HepG2 (cell line): Measurements from ENCODE around the gene TMEM219. TPM values are rescaled to one million over a fixed set of nuclear protein-coding genes. Genes with fewer than 3 reads are reported as not detected.

ENCODE experiments used
- CENPX ChIP-seq: sonication (generic); formaldehyde crosslinking; IDR thresholded peaks from 2 replicates; pipeline ENCODE4 v1.9.0; 2021; ENCODE audit warnings: mild to moderate bottlenecking, missing genetic modification reagents, moderate library complexity
- CREM ChIP-seq, 2 experiments: sonication (generic) in 1 of 2; formaldehyde crosslinking in 1 of 2; IDR thresholded peaks; 2 replicates each; pipeline versions ENCODE4 v1.4.0 to v1.6.1; 2016 to 2020; ENCODE audit warnings: antibody characterized with exemption in 1 of 2, mild to moderate bottlenecking in 1 of 2, missing genetic modification reagents in 1 of 2
- GATAD1 ChIP-seq: IDR thresholded peaks from 2 replicates; pipeline ENCODE4 v1.6.1; 2016; ENCODE audit warnings: missing genetic modification reagents, missing compliant biosample characterization
- KAT8 ChIP-seq: IDR thresholded peaks from 2 replicates; pipeline ENCODE4 v1.6.1; 2016; ENCODE audit warnings: missing genetic modification reagents, missing compliant biosample characterization
- MLLT10 ChIP-seq: sonication (generic); formaldehyde crosslinking; IDR thresholded peaks from 2 replicates; pipeline ENCODE4 v1.4.0; 2020; ENCODE audit warnings: missing genetic modification reagents
- NR2F2 ChIP-seq: IDR thresholded peaks from 2 replicates; pipeline ENCODE4 v1.6.1; 2012; ENCODE audit warnings: low read depth, inconsistent platforms, borderline replicate concordance
- POLR2A ChIP-seq, 2 experiments: IDR thresholded peaks; 2 replicates each; pipeline ENCODE4 v1.6.1; 2011; ENCODE audit warnings: low read depth in 2 of 2, low read length in 2 of 2, mild to moderate bottlenecking in 1 of 2, moderate library complexity in 1 of 2; ENCODE audit not compliant: insufficient read depth in 1 of 2
- ZMAT3 ChIP-seq: sonication (generic); formaldehyde crosslinking; conservative IDR thresholded peaks from 2 replicates; pipeline ENCODE4 v1.7.0; 2021; ENCODE audit warnings: missing genetic modification reagents
- ZNF234 ChIP-seq: sonication (generic); formaldehyde crosslinking; conservative IDR thresholded peaks from 2 replicates; pipeline ENCODE4 v1.5.1; 2020; ENCODE audit warnings: mild to moderate bottlenecking, missing genetic modification reagents
- ZNF282 ChIP-seq: fragments of 450-650 bp; IDR thresholded peaks from 2 replicates; pipeline ENCODE4 v1.6.1; 2018; ENCODE audit not compliant: partially characterized antibody
- ZNF556 ChIP-seq: sonication (generic); formaldehyde crosslinking; IDR thresholded peaks from 2 replicates; pipeline ENCODE4 v1.4.0; 2020; ENCODE audit warnings: mild to moderate bottlenecking, missing genetic modification reagents, borderline replicate concordance
- ZSCAN12 ChIP-seq: sonication (generic); formaldehyde crosslinking; IDR thresholded peaks from 2 replicates; pipeline ENCODE4 v1.9.0; 2021; ENCODE audit warnings: mild to moderate bottlenecking, missing genetic modification reagents
- ZSCAN31 ChIP-seq: sonication (generic); formaldehyde crosslinking; IDR thresholded peaks from 2 replicates; pipeline ENCODE4 v1.5.0; 2020; ENCODE audit warnings: low read depth, mild to moderate bottlenecking, missing genetic modification reagents
- polyA plus RNA-seq, 8 experiments: library from polyadenylated mRNA; depleted of rRNA in 3 of 8; stranded (reverse) in 7 of 8; unstranded in 1 of 8; fragments of >200 nt; fragmentation: Illumina TruSeq in 4 of 8; extraction: Trizol in 4 of 8; gene quantifications; 2 replicates each; pipeline versions ENCODE4 v1.2.1 to v1.2.3, GENCODE V29; 2011 to 2016; ENCODE audit warnings: low read depth in 4 of 8, missing spikeins in 1 of 8, mixed read lengths in 1 of 8; ENCODE audit not compliant: insufficient read depth in 1 of 8
- total RNA-seq, 5 experiments: library from RNA; depleted of rRNA; stranded (reverse); fragments of >200 nt; fragmentation: Illumina TruSeq; extraction: Trizol; gene quantifications; 2 replicates each; pipeline ENCODE4 v1.2.3, GENCODE V29; 2016; ENCODE audit warnings: low read depth in 1 of 5
- TF ChIP-seq, protein P1 (sequence below): sonication (generic); formaldehyde crosslinking; IDR thresholded peaks from 2 replicates; pipeline ENCODE4 v1.5.1; 2020; ENCODE audit warnings: mild to moderate bottlenecking, missing genetic modification reagents, moderate library complexity
- TF ChIP-seq, protein P2 (sequence below): sonication (generic); formaldehyde crosslinking; IDR thresholded peaks from 2 replicates; pipeline ENCODE4 v1.5.1; 2020; ENCODE audit warnings: missing genetic modification reagents, mild to moderate bottlenecking, borderline replicate concordance
- TF ChIP-seq, protein P3 (sequence below): sonication (generic); formaldehyde crosslinking; IDR thresholded peaks from 2 replicates; pipeline ENCODE4 v1.8.0; 2022; ENCODE audit warnings: missing genetic modification reagents, mild to moderate bottlenecking, moderate library complexity, borderline replicate concordance
- TF ChIP-seq, protein P4 (sequence below): sonication (generic); formaldehyde crosslinking; IDR thresholded peaks from 2 replicates; pipeline ENCODE4 v1.4.0; 2020; ENCODE audit warnings: missing genetic modification reagents, mild to moderate bottlenecking, borderline replicate concordance

The TMEM219 gene
- total and polyA plus RNA-seq, 2 of the 13 experiments (the other 11 are each of a cell fraction or from before 2014, with no cell fraction given) = 105 to 115 TPM

DNA sequence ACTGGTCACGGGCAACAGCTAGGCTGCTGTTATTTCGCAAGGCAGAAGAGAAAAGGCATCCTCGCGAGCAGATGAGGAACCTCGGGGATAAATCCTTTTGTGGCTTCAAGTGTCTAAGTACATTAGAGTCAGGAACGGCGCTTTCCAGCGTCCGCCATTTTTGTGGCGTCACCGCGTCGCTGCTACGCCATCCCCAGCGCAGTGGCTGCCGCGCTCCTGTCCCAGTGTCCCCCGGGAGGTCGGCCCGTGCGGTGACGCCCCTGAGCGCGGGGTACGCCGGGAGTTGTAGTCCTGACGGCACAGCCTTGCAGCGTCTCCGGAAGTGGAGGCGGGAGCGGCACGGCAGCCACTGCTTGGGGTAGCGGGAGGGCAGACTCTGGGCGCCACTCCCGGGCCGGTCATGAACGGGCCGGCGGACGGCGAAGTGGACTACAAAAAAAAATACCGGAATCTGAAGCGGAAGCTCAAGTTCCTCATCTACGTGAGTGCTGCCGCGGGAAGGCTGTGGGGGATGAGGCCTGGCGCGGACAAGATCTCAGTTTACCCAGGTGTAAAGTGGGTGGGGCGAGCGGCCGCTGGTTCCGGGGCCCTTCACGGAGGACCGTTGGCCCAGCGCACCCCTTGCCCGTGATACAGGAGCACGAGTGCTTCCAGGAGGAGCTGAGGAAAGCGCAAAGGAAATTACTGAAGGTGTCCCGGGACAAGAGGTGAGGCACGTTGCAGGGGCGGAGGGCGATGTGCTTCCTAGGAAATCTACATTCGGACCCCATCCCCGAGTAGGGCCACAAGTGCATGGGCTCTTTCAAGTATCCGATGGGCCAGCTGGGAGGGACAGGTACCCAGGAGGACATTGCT lies 34.3 kb downstream of the TMEM219 start, which contains the start of gene INO80E (continued):
- TF ChIP-seq, protein P1, sequence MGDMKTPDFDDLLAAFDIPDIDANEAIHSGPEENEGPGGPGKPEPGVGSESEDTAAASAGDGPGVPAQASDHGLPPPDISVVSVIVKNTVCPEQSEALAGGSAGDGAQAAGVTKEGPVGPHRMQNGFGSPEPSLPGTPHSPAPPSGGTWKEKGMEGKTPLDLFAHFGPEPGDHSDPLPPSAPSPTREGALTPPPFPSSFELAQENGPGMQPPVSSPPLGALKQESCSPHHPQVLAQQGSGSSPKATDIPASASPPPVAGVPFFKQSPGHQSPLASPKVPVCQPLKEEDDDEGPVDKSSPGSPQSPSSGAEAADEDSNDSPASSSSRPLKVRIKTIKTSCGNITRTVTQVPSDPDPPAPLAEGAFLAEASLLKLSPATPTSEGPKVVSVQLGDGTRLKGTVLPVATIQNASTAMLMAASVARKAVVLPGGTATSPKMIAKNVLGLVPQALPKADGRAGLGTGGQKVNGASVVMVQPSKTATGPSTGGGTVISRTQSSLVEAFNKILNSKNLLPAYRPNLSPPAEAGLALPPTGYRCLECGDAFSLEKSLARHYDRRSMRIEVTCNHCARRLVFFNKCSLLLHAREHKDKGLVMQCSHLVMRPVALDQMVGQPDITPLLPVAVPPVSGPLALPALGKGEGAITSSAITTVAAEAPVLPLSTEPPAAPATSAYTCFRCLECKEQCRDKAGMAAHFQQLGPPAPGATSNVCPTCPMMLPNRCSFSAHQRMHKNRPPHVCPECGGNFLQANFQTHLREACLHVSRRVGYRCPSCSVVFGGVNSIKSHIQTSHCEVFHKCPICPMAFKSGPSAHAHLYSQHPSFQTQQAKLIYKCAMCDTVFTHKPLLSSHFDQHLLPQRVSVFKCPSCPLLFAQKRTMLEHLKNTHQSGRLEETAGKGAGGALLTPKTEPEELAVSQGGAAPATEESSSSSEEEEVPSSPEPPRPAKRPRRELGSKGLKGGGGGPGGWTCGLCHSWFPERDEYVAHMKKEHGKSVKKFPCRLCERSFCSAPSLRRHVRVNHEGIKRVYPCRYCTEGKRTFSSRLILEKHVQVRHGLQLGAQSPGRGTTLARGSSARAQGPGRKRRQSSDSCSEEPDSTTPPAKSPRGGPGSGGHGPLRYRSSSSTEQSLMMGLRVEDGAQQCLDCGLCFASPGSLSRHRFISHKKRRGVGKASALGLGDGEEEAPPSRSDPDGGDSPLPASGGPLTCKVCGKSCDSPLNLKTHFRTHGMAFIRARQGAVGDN (CRISPR knock-in tag) = peak; percentile 96
- TF ChIP-seq ZNF556 (CRISPR knock-in tag) = peak; percentile 83
- no peak for TF ChIP-seq ZNF282
- no peak for TF ChIP-seq MLLT10 (CRISPR knock-in tag)
- no peak for TF ChIP-seq CENPX (CRISPR knock-in tag)
- TF ChIP-seq GATAD1 (CRISPR knock-in tag) = peak; percentile 97
- TF ChIP-seq CREM (IDR thresholded peaks at IDR 0.05) = peak; percentile 98
- peak; percentile 73 for TF ChIP-seq CREM (CRISPR knock-in tag; IDR thresholded peaks at IDR 0.05)
- TF ChIP-seq, protein P2, sequence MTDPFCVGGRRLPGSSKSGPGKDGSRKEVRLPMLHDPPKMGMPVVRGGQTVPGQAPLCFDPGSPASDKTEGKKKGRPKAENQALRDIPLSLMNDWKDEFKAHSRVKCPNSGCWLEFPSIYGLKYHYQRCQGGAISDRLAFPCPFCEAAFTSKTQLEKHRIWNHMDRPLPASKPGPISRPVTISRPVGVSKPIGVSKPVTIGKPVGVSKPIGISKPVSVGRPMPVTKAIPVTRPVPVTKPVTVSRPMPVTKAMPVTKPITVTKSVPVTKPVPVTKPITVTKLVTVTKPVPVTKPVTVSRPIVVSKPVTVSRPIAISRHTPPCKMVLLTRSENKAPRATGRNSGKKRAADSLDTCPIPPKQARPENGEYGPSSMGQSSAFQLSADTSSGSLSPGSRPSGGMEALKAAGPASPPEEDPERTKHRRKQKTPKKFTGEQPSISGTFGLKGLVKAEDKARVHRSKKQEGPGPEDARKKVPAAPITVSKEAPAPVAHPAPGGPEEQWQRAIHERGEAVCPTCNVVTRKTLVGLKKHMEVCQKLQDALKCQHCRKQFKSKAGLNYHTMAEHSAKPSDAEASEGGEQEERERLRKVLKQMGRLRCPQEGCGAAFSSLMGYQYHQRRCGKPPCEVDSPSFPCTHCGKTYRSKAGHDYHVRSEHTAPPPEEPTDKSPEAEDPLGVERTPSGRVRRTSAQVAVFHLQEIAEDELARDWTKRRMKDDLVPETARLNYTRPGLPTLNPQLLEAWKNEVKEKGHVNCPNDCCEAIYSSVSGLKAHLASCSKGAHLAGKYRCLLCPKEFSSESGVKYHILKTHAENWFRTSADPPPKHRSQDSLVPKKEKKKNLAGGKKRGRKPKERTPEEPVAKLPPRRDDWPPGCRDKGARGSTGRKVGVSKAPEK (CRISPR knock-in tag) = 0 out of 2 replicates have a peak, but pooled peaks have one; percentile 54
- peak; percentile 97 for TF ChIP-seq KAT8 (CRISPR knock-in tag)
- TF ChIP-seq ZSCAN12 (CRISPR knock-in tag) = no peak
- peak; percentile 82; the same call in 1 of the 2 replicates for TF ChIP-seq ZSCAN31 (CRISPR knock-in tag)
- TF ChIP-seq, protein P3, sequence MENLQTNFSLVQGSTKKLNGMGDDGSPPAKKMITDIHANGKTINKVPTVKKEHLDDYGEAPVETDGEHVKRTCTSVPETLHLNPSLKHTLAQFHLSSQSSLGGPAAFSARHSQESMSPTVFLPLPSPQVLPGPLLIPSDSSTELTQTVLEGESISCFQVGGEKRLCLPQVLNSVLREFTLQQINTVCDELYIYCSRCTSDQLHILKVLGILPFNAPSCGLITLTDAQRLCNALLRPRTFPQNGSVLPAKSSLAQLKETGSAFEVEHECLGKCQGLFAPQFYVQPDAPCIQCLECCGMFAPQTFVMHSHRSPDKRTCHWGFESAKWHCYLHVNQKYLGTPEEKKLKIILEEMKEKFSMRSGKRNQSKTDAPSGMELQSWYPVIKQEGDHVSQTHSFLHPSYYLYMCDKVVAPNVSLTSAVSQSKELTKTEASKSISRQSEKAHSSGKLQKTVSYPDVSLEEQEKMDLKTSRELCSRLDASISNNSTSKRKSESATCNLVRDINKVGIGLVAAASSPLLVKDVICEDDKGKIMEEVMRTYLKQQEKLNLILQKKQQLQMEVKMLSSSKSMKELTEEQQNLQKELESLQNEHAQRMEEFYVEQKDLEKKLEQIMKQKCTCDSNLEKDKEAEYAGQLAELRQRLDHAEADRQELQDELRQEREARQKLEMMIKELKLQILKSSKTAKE (CRISPR knock-in tag) = peak; percentile 36; the same call in 1 of the 2 replicates
- peak; percentile 79 to 82 for TF ChIP-seq POLR2A (IDR thresholded peaks at IDR 0.05; ENCODE audit: insufficient read depth in 1 of 2, low read depth in 2 of 2, low read length in 2 of 2)
- peak; percentile 77; the same call in 1 of the 2 replicates for TF ChIP-seq ZNF234 (CRISPR knock-in tag)
- TF ChIP-seq NR2F2 = peak; percentile 10; the same call in 1 of the 2 replicates
- TF ChIP-seq, protein P4, sequence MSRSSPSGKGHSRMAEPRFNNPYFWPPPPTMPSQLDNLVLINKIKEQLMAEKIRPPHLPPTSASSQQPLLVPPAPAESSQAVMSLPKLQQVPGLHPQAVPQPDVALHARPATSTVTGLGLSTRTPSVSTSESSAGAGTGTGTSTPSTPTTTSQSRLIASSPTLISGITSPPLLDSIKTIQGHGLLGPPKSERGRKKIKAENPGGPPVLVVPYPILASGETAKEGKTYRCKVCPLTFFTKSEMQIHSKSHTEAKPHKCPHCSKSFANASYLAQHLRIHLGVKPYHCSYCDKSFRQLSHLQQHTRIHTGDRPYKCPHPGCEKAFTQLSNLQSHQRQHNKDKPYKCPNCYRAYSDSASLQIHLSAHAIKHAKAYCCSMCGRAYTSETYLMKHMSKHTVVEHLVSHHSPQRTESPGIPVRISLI (CRISPR knock-in tag) = peak; percentile 28
- TF ChIP-seq ZMAT3 = 0 out of 2 replicates have a peak, but pooled peaks have one; percentile 31
